Tibial nerve (tissue), 4 donors: ENCODE measurements around the gene SLC6A8.

Experiments
- EP300 ChIP-seq, 2 donors: sonication (generic); formaldehyde crosslinking; IDR thresholded peaks; one replicate each; pipeline ENCODE4 v1.6.1; 2017; ENCODE audit warnings: antibody characterized with exemption in 2 of 2, mild to moderate bottlenecking in 1 of 2
- POLR2A ChIP-seq, 2 donors: fragments of 450-650 bp; IDR thresholded peaks; one replicate each; pipeline ENCODE4 v1.6.1; 2017; ENCODE audit warnings: antibody characterized with exemption in 2 of 2, mild to moderate bottlenecking in 2 of 2, moderate library complexity in 2 of 2
- TF ChIP-seq, protein P1 (sequence below), 5 experiments: fragments of 200-600 bp in 3 of 5; fragments of 450-650 bp in 2 of 5; sonication (generic) in 3 of 5; IDR thresholded peaks; one replicate each; pipeline ENCODE4 v1.5.1; 2016 to 2019; ENCODE audit warnings: antibody characterized with exemption in 5 of 5, mild to moderate bottlenecking in 3 of 5, moderate library complexity in 2 of 5

DNA sequence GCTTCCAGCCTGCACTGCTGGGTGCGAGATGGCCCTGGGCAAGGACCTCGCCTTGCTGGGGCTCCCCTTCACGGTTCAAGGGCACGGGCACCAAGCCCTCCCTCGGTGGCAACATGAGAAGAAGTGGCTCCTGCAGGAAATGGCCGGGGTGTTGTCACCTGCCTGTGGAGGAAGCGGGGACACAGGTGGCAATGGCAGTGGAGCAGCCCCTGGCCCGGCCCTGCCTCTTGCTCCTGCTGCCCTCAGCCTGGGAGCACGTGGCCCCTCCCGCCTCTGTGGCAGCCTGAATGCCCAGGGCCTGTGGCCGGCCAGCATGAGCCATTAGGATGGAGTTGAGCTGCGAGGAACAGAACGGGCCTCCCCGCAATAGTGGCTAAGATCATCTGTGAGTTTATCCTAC, 53.7 kb downstream of the SLC6A8 start:
- TF ChIP-seq, protein P1, sequence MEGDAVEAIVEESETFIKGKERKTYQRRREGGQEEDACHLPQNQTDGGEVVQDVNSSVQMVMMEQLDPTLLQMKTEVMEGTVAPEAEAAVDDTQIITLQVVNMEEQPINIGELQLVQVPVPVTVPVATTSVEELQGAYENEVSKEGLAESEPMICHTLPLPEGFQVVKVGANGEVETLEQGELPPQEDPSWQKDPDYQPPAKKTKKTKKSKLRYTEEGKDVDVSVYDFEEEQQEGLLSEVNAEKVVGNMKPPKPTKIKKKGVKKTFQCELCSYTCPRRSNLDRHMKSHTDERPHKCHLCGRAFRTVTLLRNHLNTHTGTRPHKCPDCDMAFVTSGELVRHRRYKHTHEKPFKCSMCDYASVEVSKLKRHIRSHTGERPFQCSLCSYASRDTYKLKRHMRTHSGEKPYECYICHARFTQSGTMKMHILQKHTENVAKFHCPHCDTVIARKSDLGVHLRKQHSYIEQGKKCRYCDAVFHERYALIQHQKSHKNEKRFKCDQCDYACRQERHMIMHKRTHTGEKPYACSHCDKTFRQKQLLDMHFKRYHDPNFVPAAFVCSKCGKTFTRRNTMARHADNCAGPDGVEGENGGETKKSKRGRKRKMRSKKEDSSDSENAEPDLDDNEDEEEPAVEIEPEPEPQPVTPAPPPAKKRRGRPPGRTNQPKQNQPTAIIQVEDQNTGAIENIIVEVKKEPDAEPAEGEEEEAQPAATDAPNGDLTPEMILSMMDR (IDR thresholded peaks at IDR 0.05): no peak
- TF ChIP-seq POLR2A (IDR thresholded peaks at IDR 0.05) (no peak), EP300 (IDR thresholded peaks at IDR 0.05) (no peak)
